GM12878 (cell line): ENCODE results near the gene ADIPOQ. TPM values are rescaled to one million over a fixed set of nuclear protein-coding genes. Genes with fewer than 3 reads are reported as not detected.

Experiments
- ATAC-seq: fragments of 200-7000 bp; cut with Tn5 transposase; 3 replicates; pipeline ENCODE4 v1.9.1; 2020; ENCODE audit warnings: mild to moderate bottlenecking, moderate library complexity
- BruUV-seq: library from RNA; stranded (reverse); fragments of 400-500 nt; replicated peaks from 2 replicates; lab custom pipeline; 2021; lab: Mats Ljungman, UMichigan
- CTCF ChIA-PET: fragments of 300-600 bp; sonication (Branson Sonifier 250); formaldehyde crosslinking; extraction: SDS; loops from one replicate; lab custom pipeline; 2021; ENCODE audit warnings: inconsistent platforms; lab: Yijun Ruan, JAX
- POLR2A ChIA-PET: fragments of 350-600 bp; formaldehyde crosslinking; extraction: SDS; loops from one replicate; lab custom pipeline; 2021; ENCODE audit warnings: inconsistent platforms; lab: Charles Lee
- RAD21 ChIA-PET: fragments of 300-600 bp; sonication (Branson Sonifier 250); formaldehyde crosslinking; loops from one replicate; lab custom pipeline; 2023; ENCODE audit warnings: antibody characterized with exemption; ENCODE audit not compliant: unreplicated experiment; lab: Charles Lee
- SMC1A ChIA-PET: fragments of 300-600 bp; sonication (Branson Sonifier 250); formaldehyde crosslinking; loops from one replicate; lab custom pipeline; 2023; ENCODE audit not compliant: unreplicated experiment, uncharacterized antibody; lab: Charles Lee
- DNase-seq: peaks from one replicate; pipeline ENCODE4 v3.0.0-alpha.2; 2011; ENCODE audit warnings: low read depth, low spot score
- FAIRE-seq: peaks from 3 replicates; lab custom pipeline; 2011; peaks lifted over from hg19 to GRCh38; lab: Jason Lieb, UNC
- H2AFZ ChIP-seq: 2 replicates; pipeline ENCODE4 v1.6.0; 2011; ENCODE audit warnings: low read depth, low read length, control low read depth; ENCODE audit not compliant: control insufficient read depth
- H3K27ac ChIP-seq: 2 replicates; pipeline ENCODE4 v1.5.1; 2011; ENCODE audit warnings: control low read depth; ENCODE audit not compliant: control insufficient read depth, insufficient read depth
- H3K27me3 ChIP-seq, 2 experiments: replicated peaks in 1 of 2; 2 replicates each; pipeline versions ENCODE4 v1.6.0 to v1.6.1; 2011; ENCODE audit warnings: low read length in 1 of 2; ENCODE audit not compliant: control insufficient read depth in 2 of 2, insufficient read depth in 2 of 2
- H3K36me3 ChIP-seq, 2 experiments: 2 replicates each; pipeline ENCODE4 v1.5.1; 2011; ENCODE audit warnings: low read length in 1 of 2; ENCODE audit not compliant: control insufficient read depth in 2 of 2, insufficient read depth in 2 of 2
- H3K4me1 ChIP-seq: 2 replicates; pipeline ENCODE4 v1.6.1; 2011; ENCODE audit warnings: mild to moderate bottlenecking, low read length, moderate library complexity, mixed read lengths; ENCODE audit not compliant: control insufficient read depth, insufficient read depth
- H3K4me2 ChIP-seq: 2 replicates; pipeline ENCODE4 v1.6.0; 2011; ENCODE audit warnings: control low read depth; ENCODE audit not compliant: control insufficient read depth, insufficient read depth
- H3K4me3 ChIP-seq: fragments of 200-600 bp; sonication (generic); 2 replicates; pipeline ENCODE4 v1.5.1; 2016
- H3K79me2 ChIP-seq: 2 replicates; pipeline ENCODE4 v1.6.0; 2011; ENCODE audit warnings: low read length; ENCODE audit not compliant: control insufficient read depth, insufficient read depth
- H3K9ac ChIP-seq: 2 replicates; pipeline ENCODE4 v1.8.0; 2011; ENCODE audit warnings: low read length, control low read depth, mixed read lengths; ENCODE audit not compliant: control insufficient read depth, insufficient read depth
- H3K9me3 ChIP-seq: replicated peaks from 3 replicates; pipeline ENCODE4 v1.5.1; 2011; ENCODE audit warnings: mild to moderate bottlenecking, low read length; ENCODE audit not compliant: control insufficient read depth, insufficient read depth
- H4K20me1 ChIP-seq: 2 replicates; pipeline ENCODE4 v1.6.0; 2011; ENCODE audit not compliant: control insufficient read depth, insufficient read depth
- EGR1 ChIP-seq, 2 experiments: IDR thresholded peaks; 1 replicate in 1 of 2; 2 replicates in 1 of 2; pipeline ENCODE4 v1.6.1; 2011 to 2012; ENCODE audit warnings: low read depth in 2 of 2, low read length in 2 of 2, borderline replicate concordance in 1 of 2, mild to moderate bottlenecking in 1 of 2, moderate library complexity in 1 of 2
- EP300 ChIP-seq, 2 experiments: fragments of 150-350 bp in 1 of 2; IDR thresholded peaks; 2 replicates each; pipeline ENCODE4 v1.6.1; 2011 to 2012; ENCODE audit warnings: low read depth in 2 of 2, low read length in 2 of 2, borderline replicate concordance in 1 of 2, improper control_type of control experiment in 1 of 2, inconsistent platforms in 1 of 2; ENCODE audit not compliant: control insufficient read depth in 1 of 2
- MEF2B ChIP-seq: fragments of 450-650 bp; IDR thresholded peaks from 2 replicates; pipeline ENCODE4 v1.6.1; 2018; ENCODE audit warnings: mild to moderate bottlenecking, moderate library complexity; ENCODE audit not compliant: partially characterized antibody, poor library complexity, severe bottlenecking
- SMC3 ChIP-seq: IDR thresholded peaks from 2 replicates; pipeline ENCODE4 v1.6.1; 2011; ENCODE audit warnings: low read length, improper control_type of control experiment, borderline replicate concordance
- SP1 ChIP-seq: IDR thresholded peaks from one replicate; pipeline ENCODE4 v1.6.1; 2011; ENCODE audit warnings: low read depth, low read length
- STAT3 ChIP-seq: IDR thresholded peaks from 2 replicates; pipeline ENCODE4 v1.6.1; 2011; ENCODE audit warnings: low read depth, low read length, improper control_type of control experiment
- TAF1 ChIP-seq: IDR thresholded peaks from 2 replicates; pipeline ENCODE4 v1.6.1; 2011; ENCODE audit warnings: mild to moderate bottlenecking, low read depth, low read length, borderline replicate concordance
- WRNIP1 ChIP-seq: IDR thresholded peaks from 2 replicates; pipeline ENCODE4 v1.6.1; 2011; ENCODE audit warnings: low read depth, low read length, improper control_type of control experiment, borderline replicate concordance
- WGBS: methylation state at CpG from one replicate; pipeline ENCODE4 v1.1.6; 2016; ENCODE audit warnings: low lambda C conversion rate; ENCODE audit not compliant: insufficient replicate concordance, insufficient coverage; ENCODE audit errors: missing lambda C conversion rate; 5-methylcytosine and 5-hydroxymethylcytosine counted together
- in situ Hi-C: fragments of 300-500 bp; cut with MboI; formaldehyde crosslinking; loops from 9 replicates; pipeline ENCODE4 v1.14.3; 2018; ENCODE audit warnings: mixed read lengths
- intact Hi-C: fragments of 100-400 bp; cut with micrococcal nuclease; formaldehyde crosslinking; loops from one replicate; pipeline ENCODE4 v1.14.2; 2022; ENCODE audit not compliant: unreplicated experiment
- polyA plus RNA-seq, 11 experiments: library from polyadenylated mRNA; depleted of rRNA in 4 of 11; unstranded in 6 of 11; stranded (reverse) in 5 of 11; fragments of >200 nt; fragmentation: Nextera tagmentation in 4 of 11; fragmentation: Illumina TruSeq in 1 of 11; extraction: Ambion mirVana in 4 of 11; extraction: Trizol in 1 of 11; gene quantifications; 1 replicate in 1 of 11; 2 replicates in 10 of 11; pipeline versions ENCODE4 v1.2.1 to v1.2.3, GENCODE V29; 2011 to 2016; ENCODE audit warnings: inconsistent platforms in 2 of 11, missing spikeins in 2 of 11, low read depth in 1 of 11
- total RNA-seq, 4 experiments: library from RNA; depleted of rRNA in 3 of 4; stranded (reverse); fragments of >200 nt in 3 of 4; fragmentation: Illumina TruSeq in 1 of 4; extraction: Trizol in 1 of 4; gene quantifications; 2 replicates each; pipeline versions ENCODE4 v1.2.1 to v1.2.3, GENCODE V29; 2013 to 2021
- TF ChIP-seq, protein P1 (sequence below): IDR thresholded peaks from 2 replicates; pipeline ENCODE4 v1.6.1; 2011; ENCODE audit warnings: mild to moderate bottlenecking, low read depth, low read length, moderate library complexity; ENCODE audit not compliant: insufficient replicate concordance

ADIPOQ gene
- total and polyA plus RNA-seq, 10 of the 15 experiments (the other 5 are each of a cell fraction or from before 2014, with no cell fraction given), result not detected

DNA sequence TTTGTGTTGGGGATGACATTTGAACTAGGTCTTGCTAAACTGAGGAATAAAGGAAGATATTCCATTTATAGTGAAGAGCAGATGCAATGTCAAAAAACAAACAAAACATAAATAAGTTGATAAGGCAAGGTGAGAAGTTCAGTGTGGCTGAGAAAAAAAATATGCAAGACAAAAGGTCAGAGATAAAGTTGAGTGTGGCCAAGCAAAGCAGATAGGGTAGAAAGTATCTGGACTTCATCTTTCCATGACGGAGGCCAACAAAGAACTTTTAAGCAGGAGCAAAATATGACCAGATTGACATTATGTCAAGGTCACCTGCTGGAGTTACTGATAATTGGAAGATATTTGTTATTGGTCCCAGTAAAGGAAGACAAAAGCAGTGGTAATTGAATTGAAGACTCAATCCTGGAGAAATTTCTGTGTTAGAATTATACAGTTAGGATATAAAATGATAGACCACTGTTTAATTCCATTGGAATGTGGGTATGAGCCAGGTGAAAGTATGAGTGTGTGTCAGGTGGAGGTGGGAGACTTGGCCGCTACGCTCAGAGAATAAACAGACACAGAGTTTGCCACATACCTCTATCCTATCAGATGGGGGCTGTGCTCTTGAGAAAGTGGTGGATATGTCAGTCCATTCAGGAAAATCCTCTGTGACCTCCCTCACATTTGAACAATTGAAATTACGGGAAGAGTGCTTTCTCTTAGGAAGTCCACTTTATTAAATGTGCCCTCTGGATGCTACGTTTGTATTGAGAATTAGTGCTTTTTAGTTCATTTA is 28.1 kb downstream of the ADIPOQ start:
- Histone ChIP-seq H3K36me3 (no peaks in the 10 kb centered on the region), H3K27ac (no peak overlapping the region), H3K79me2 (no peaks in the 10 kb centered on the region), H3K9me3 (no peaks in the 10 kb centered on the region), H3K9ac (no peak overlapping the region), H3K4me3 (no peak overlapping the region), H2AFZ (no peak overlapping the region), H3K27me3 (no peaks in the 10 kb centered on the region), H3K4me2 (no peak overlapping the region), H4K20me1 (no peaks in the 10 kb centered on the region), H3K4me1 (no peaks in the 10 kb centered on the region)
- in situ Hi-C loops (no loop called here), intact Hi-C loops (no loop called here)
- ChIA-PET CTCF (no interaction called here), RAD21 (no interaction called here), SMC1A (interaction anchor here (1.4 kb wide), 1 partner anchor 10 kb away, joined by 3 read pairs; no protein-coding TSS in a partner anchor), POLR2A (no interaction called here)
- WGBS, result 59% methylated on average over 5 of the region's 5 CpGs
- TF ChIP-seq EP300 (IDR thresholded peaks at IDR 0.05; ENCODE audit: borderline replicate concordance in 1 of 2, control insufficient read depth in 1 of 2, low read depth in 2 of 2, low read length in 2 of 2), result no peak
- no peak for TF ChIP-seq SMC3
- no peak for TF ChIP-seq MEF2B
- TF ChIP-seq, protein P1, sequence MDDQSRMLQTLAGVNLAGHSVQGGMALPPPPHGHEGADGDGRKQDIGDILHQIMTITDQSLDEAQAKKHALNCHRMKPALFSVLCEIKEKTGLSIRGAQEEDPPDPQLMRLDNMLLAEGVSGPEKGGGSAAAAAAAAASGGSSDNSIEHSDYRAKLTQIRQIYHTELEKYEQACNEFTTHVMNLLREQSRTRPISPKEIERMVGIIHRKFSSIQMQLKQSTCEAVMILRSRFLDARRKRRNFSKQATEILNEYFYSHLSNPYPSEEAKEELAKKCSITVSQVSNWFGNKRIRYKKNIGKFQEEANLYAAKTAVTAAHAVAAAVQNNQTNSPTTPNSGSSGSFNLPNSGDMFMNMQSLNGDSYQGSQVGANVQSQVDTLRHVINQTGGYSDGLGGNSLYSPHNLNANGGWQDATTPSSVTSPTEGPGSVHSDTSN, result no peak
- TF ChIP-seq STAT3, result no peak
- no peak for TF ChIP-seq EGR1 (IDR thresholded peaks at IDR 0.05; ENCODE audit: borderline replicate concordance in 1 of 2, low read depth in 2 of 2, low read length in 2 of 2)
- TF ChIP-seq WRNIP1, result no peak
- no peak for TF ChIP-seq SP1
- no peak for TF ChIP-seq TAF1
- no peak for FAIRE-seq
- BruUV-seq, result no TSS peak
- ATAC-seq, result no peak
- DNase-seq, result no peak
